Mucosa of descending colon (tissue), 3 donors: ENCODE results near the gene VKORC1L1. TPM values are rescaled to one million over a fixed set of nuclear protein-coding genes. Genes with fewer than 3 reads are reported as not detected.
"Not testable (repeated sequence)": the region's sequence is repeated elsewhere in the genome, so short reads cannot be mapped to it uniquely, and the experiment has no call there.

Experiments
- ATAC-seq: fragments of 200-7000 bp; cut with Tn5 transposase; one replicate; pipeline ENCODE4 v1.9.1; 2020; ENCODE audit warnings: mild to moderate bottlenecking, moderate library complexity
- DNase-seq, 3 donors: peaks; one replicate each; pipeline ENCODE4 v3.0.0-alpha.2; 2020
- H3K36me3 ChIP-seq: fragments of 200-600 bp; one replicate; pipeline ENCODE4 v1.8.0; 2021; ENCODE audit warnings: low read depth, mild to moderate bottlenecking
- H3K4me1 ChIP-seq: fragments of 200-600 bp; one replicate; pipeline ENCODE4 v1.8.0; 2021; ENCODE audit warnings: low read depth, mild to moderate bottlenecking
- H3K4me3 ChIP-seq: fragments of 200-600 bp; one replicate; pipeline ENCODE4 v1.8.0; 2021; ENCODE audit warnings: mild to moderate bottlenecking
- H3K9me3 ChIP-seq: fragments of 200-600 bp; one replicate; pipeline ENCODE4 v1.8.0; 2021; ENCODE audit warnings: mild to moderate bottlenecking
- CTCF ChIP-seq: fragments of 200-600 bp; IDR thresholded peaks from one replicate; pipeline ENCODE4 v1.8.0; 2022; ENCODE audit warnings: antibody characterized with exemption, mild to moderate bottlenecking
- intact Hi-C, 2 donors: fragments of 100-400 bp; cut with DNase I in 1 of 2; cut with micrococcal nuclease in 1 of 2; formaldehyde crosslinking; loops; one replicate each; pipeline versions ENCODE4 v1.11.0 to v1.11.1; 2022; cut with DNase I, micrococcal nuclease
- total RNA-seq, 3 donors: library from RNA; stranded (reverse); fragmentation: NEBNext Ultra II Directional in 2 of 3; extraction: Animal tissue kit (Norgen Biotek cat#: 25700) in 2 of 3; gene quantifications; one replicate each; pipeline versions ENCODE4 v1.2.1 to v1.2.4, GENCODE V29; 2021 to 2023
- donor health status: DM: no; HTN: no; CAD: no; lungs with moderate emphysema.
- donor health status: DM: no; HTN: no; CAD: no.
- donor health status: DM: no; HTN: yes; CAD: no.

Gene VKORC1L1
- total RNA-seq, 3 donors from 2014 or later, result 18.0 to 25.6 (median 22.2) TPM

DNA sequence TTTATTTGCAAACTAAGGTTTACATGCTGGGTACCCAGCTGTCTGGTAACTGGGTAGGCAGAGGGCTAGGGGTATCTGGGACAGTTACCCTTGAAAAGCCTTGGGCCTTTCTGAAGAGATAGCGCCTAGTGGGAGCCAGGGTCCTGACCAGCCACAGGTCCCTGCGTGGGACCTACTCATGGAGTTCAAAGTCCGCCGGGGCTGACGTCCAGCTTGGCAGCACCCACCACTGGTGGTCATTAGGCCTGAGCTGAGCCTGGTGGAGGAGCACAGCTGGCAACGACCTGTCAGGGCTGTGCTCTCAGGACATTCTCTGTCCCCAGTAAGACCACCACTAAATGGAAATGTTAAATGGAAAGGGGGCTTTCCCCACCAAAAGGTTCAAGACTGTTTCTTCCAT, 89.2 kb downstream of the VKORC1L1 start:
- DNase-seq (no peak), ATAC-seq (peak; percentile 10)
- H3K4me3 ChIP-seq, result no peak overlapping the region
- no peaks in the 10 kb centered on the region for H3K4me1 ChIP-seq
- peaks cover 11% of the 10 kb centered on the region for H3K36me3 ChIP-seq
- no peak for TF ChIP-seq CTCF
- intact Hi-C loops, result no loop called here
- no peaks in the 10 kb centered on the region for H3K9me3 ChIP-seq

DNA sequence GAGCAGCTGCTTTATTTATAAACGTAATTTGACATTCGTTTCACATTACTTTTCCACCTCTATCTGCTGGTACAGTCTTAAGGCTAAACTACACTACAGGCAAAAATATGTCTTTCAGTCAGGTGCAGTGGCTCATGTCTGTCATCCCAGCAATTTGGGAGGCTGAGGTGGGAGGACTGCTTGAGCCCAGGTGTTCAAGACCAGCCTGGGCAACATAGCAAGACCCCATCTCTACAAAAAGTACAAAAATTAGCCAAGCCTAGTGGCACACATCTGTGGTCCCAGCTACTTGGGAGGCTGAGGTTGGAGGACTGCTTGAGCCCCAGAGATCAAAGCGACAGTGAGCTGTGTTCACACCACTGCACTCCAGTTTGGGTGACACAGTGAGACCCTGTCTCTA, 91.8 kb downstream of the VKORC1L1 start:
- H3K9me3 ChIP-seq, intact Hi-C loops, H3K4me3 ChIP-seq, DNase-seq, H3K4me1 ChIP-seq, ATAC-seq: not testable (repeated sequence)
- H3K36me3 ChIP-seq, result peaks cover 21% of the 10 kb centered on the region

DNA sequence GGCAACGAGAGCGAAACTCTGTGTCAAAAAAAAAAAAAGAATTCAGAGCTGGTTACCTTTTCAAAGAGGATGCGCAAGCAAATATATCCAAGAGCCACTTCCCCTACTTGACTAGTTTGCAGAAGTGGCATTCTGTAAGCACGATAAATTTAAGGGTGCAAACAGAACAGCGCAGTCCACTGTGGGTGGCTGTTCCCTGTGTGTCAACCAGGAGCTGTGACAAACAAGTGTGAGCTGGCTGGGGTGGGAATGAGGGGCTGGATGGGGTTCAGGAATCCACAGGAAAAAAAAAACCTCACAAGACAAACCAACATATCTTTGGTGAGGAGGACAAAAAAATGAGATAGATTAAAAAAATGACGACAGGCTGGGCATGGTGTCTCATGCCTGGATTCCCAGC, 93.3 kb downstream of the VKORC1L1 start:
- no peak for ATAC-seq
- peaks cover 29% of the 10 kb centered on the region for H3K36me3 ChIP-seq
- no peaks in the 10 kb centered on the region for H3K9me3 ChIP-seq
- no peaks in the 10 kb centered on the region for H3K4me1 ChIP-seq
- intact Hi-C loops, result no loop called here
- DNase-seq, result no peak
- TF ChIP-seq CTCF, result no peak
- no peak overlapping the region for H3K4me3 ChIP-seq

DNA sequence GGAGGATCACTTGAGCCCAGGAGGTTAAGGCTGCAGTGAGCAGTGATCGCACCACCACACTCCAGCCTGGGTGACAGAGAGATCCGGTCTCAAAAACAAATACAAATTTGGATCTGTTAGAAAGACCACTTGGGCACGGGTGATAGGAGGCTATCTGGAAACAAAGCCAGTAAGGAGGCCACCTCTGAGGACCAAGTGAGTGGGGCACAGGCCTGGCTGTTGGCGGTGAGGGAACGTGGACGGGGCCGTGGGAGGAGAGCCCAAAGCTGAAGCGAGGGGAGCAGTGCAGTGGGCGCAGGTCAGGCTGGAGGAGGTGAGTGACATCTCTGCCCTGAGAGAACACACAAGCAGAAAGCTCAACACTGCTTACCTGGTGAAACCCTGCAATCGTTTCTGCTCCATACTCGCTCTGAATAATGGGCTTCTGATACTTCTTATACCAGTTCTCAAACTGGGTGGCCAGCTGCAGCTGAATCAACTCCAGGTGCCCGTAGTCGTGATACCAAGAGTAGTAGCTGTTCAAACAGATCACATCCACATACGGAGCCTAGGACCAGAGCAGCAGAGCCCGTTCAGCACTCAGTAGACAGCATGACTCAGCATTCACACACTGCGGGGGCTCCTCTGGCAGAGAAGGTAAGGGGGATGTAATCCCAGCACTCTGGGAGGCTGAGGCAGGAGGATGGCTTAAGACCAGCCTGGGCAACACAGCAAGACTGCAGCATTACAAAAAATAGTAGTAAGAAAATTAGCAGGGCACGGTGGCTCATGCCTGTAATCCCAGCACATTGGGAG, 94.7 kb downstream of the VKORC1L1 start:
- Histone ChIP-seq H3K4me1 (no peaks in the 10 kb centered on the region), H3K36me3 (peaks cover 29% of the 10 kb centered on the region), H3K4me3 (no peak overlapping the region), H3K9me3 (no peaks in the 10 kb centered on the region)
- no peak for ATAC-seq
- no peak for DNase-seq
- TF ChIP-seq CTCF, result no peak
- intact Hi-C loops, result no loop called here

DNA sequence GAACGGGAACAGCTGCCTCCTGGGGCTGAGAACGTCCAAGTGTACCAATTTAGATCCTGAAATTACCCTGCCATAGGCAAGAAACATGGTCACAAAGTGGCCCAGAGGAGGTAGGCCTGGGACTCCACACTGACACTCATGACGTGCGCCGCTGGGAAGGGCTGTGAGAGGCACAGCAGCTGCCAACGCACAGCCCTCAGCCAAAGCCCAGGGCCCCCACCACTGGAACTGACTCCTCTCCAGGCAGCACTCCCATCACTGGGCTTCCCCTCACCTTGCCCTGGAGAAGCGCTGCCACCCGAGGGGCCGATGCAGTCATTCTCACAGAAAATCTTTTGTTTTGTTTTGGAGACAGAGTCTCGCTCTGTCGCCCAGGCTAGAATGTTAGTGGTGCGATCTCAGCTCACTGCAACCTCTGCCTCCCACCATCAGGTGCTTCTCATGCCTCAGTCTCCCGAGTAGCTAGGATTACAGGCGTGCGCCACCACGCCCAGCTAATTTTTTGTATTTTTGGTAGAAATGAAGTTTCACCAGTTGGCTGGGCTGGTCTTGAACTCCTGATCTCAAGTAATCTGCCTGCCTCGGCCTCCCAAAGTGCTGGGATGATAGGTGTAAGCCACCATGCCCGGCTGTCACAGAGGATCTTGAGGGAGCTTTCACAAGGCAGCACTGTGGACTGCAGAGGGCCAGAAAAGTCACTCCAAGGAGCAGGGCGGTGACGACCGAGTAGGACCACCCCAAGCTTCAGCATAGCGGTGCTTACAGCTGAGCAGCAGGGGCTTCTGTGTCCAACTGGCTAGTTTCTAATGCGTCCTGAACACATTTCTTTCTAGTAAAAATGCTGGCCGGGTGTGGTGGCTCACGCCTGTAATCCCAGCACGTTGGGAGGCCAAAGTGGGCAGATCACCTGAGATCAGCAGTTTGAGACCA, 95.6 kb downstream of the VKORC1L1 start:
- H3K36me3 ChIP-seq, result peaks cover 24% of the 10 kb centered on the region
- TF ChIP-seq CTCF, result no peak
- DNase-seq (no peak), ATAC-seq (no peak)
- intact Hi-C loops, result no loop called here
- no peaks in the 10 kb centered on the region for H3K4me1 ChIP-seq
- H3K4me3 ChIP-seq, result no peak overlapping the region
- H3K9me3 ChIP-seq, result no peaks in the 10 kb centered on the region

GRCh38 chr7:65971021-65971420, 98.1 kb downstream of the VKORC1L1 start:
- ATAC-seq, result no peak
- no peak for DNase-seq
- Histone ChIP-seq H3K4me1 (no peaks in the 10 kb centered on the region), H3K9me3 (no peaks in the 10 kb centered on the region), H3K4me3 (no peak overlapping the region), H3K36me3 (peaks cover 34% of the 10 kb centered on the region)
- intact Hi-C loops, result no loop called here
- no peak for TF ChIP-seq CTCF
